A549 (cell line): ENCODE results near the gene MSL3B.

Source experiments
- ATAC-seq, 2 experiments: fragments of 200-7000 bp in 1 of 2; fragments of >200 bp in 1 of 2; cut with Nextera tagmentation in 1 of 2; cut with Tn5 transposase in 1 of 2; 3 replicates each; pipeline versions ENCODE4 v1.8.0 to v1.9.1; 2018 to 2020; ENCODE audit warnings: mild to moderate bottlenecking in 1 of 2, moderate library complexity in 1 of 2
- CTCF ChIA-PET: fragments of 300-600 bp; sonication (Branson Sonifier 250); formaldehyde crosslinking; extraction: SDS; loops from one replicate; lab custom pipeline; 2021; ENCODE audit warnings: antibody characterized with exemption, inconsistent platforms; lab: Yijun Ruan, JAX
- POLR2A ChIA-PET: fragments of 350-600 bp; formaldehyde crosslinking; extraction: SDS; loops from one replicate; lab custom pipeline; 2021; ENCODE audit warnings: antibody characterized with exemption, inconsistent platforms; lab: Yijun Ruan, JAX
- DNase-seq, 2 experiments: peaks; one replicate each; pipeline versions ENCODE4 v3.0.0 to v3.0.0-alpha.2; 2011 to 2016; ENCODE audit warnings: low read depth in 1 of 2, low spot score in 1 of 2
- FAIRE-seq: peaks from 2 replicates; lab custom pipeline; 2011; peaks lifted over from hg19 to GRCh38; lab: Jason Lieb, UNC
- H3K27ac ChIP-seq, 2 experiments: fragments of >200 bp; sonication (Bioruptor Twin); formaldehyde crosslinking; 3 replicates each; pipeline ENCODE4 v1.5.1; 2016 to 2017
- H3K4me1 ChIP-seq: fragments of >200 bp; sonication (Bioruptor Twin); formaldehyde crosslinking; 3 replicates; pipeline ENCODE4 v1.6.1; 2016
- H3K4me2 ChIP-seq: fragments of >200 bp; sonication (Bioruptor Twin); formaldehyde crosslinking; 3 replicates; pipeline ENCODE4 v1.6.1; 2016
- H3K4me3 ChIP-seq: fragments of >200 bp; sonication (Bioruptor Twin); formaldehyde crosslinking; 3 replicates; pipeline ENCODE4 v1.5.1; 2016
- H3K9me3 ChIP-seq: fragments of >200 bp; sonication (Bioruptor Twin); formaldehyde crosslinking; 3 replicates; pipeline ENCODE4 v1.6.1; 2016
- ATOH8 ChIP-seq: fragments of 250-450 bp; sonication (Bioruptor Pico); IDR thresholded peaks from 2 replicates; pipeline ENCODE4 v1.5.0; 2020; ENCODE audit warnings: low read depth, mild to moderate bottlenecking, moderate library complexity
- BHLHE40 ChIP-seq: IDR thresholded peaks from 2 replicates; pipeline ENCODE4 v1.6.1; 2012; ENCODE audit warnings: low read depth, low read length, inconsistent platforms
- CBX2 ChIP-seq: fragments of 200-600 bp; sonication (generic); IDR thresholded peaks from 2 replicates; pipeline ENCODE4 v1.6.1; 2016; ENCODE audit warnings: low read depth, mild to moderate bottlenecking, borderline replicate concordance
- CBX8 ChIP-seq: fragments of 200-600 bp; sonication (generic); IDR thresholded peaks from 2 replicates; pipeline ENCODE4 v1.6.1; 2016
- EHMT2 ChIP-seq: fragments of 200-600 bp; sonication (generic); IDR thresholded peaks from 2 replicates; pipeline ENCODE4 v1.6.1; 2016; ENCODE audit warnings: antibody characterized with exemption, low read depth, mild to moderate bottlenecking, moderate library complexity
- EP300 ChIP-seq, 2 experiments: fragments of >200 bp; sonication (Bioruptor Twin); formaldehyde crosslinking; IDR thresholded peaks; 2 replicates in 1 of 2; 3 replicates in 1 of 2; pipeline ENCODE4 v1.6.1; 2016 to 2017
- ESRRA ChIP-seq: fragments of 150-350 bp; IDR thresholded peaks from 2 replicates; pipeline ENCODE4 v1.6.1; 2014; ENCODE audit warnings: mild to moderate bottlenecking, low read length, borderline replicate concordance
- FOSB ChIP-seq: fragments of 250-450 bp; sonication (Bioruptor Pico); IDR thresholded peaks from 2 replicates; pipeline ENCODE4 v1.5.0; 2020; ENCODE audit warnings: mild to moderate bottlenecking, moderate library complexity
- GATA3 ChIP-seq: IDR thresholded peaks from 2 replicates; pipeline ENCODE4 v1.6.1; 2012; ENCODE audit warnings: borderline replicate concordance
- HOXB13 ChIP-seq: fragments of 250-450 bp; sonication (Bioruptor Pico); IDR thresholded peaks from 2 replicates; pipeline ENCODE4 v1.5.0; 2020; ENCODE audit warnings: low read depth, mild to moderate bottlenecking, moderate library complexity
- HOXB5 ChIP-seq: fragments of 250-450 bp; sonication (Bioruptor Pico); IDR thresholded peaks from 2 replicates; pipeline ENCODE4 v1.5.0; 2020; ENCODE audit warnings: mild to moderate bottlenecking, moderate library complexity
- JUN ChIP-seq, 2 experiments: fragments of >200 bp; sonication (Bioruptor Twin); formaldehyde crosslinking; IDR thresholded peaks; 2 replicates in 1 of 2; 3 replicates in 1 of 2; pipeline ENCODE4 v1.6.1; 2016 to 2017
- JUNB ChIP-seq: fragments of >200 bp; sonication (Bioruptor Twin); formaldehyde crosslinking; IDR thresholded peaks from 2 replicates; pipeline ENCODE4 v1.6.1; 2016
- KDM1A ChIP-seq: fragments of 200-600 bp; sonication (generic); IDR thresholded peaks from 2 replicates; pipeline ENCODE4 v1.6.1; 2016; ENCODE audit warnings: low read depth, mild to moderate bottlenecking
- MAZ ChIP-seq: fragments of 150-350 bp; IDR thresholded peaks from 2 replicates; pipeline ENCODE4 v1.6.1; 2014; ENCODE audit warnings: antibody characterized with exemption, low read depth, low read length, borderline replicate concordance
- NR3C1 ChIP-seq: fragments of >200 bp; sonication (Bioruptor Twin); formaldehyde crosslinking; IDR thresholded peaks from 3 replicates; pipeline ENCODE4 v1.6.1; 2017
- PHF8 ChIP-seq: fragments of 200-600 bp; sonication (generic); IDR thresholded peaks from 2 replicates; pipeline ENCODE4 v1.6.1; 2016; ENCODE audit warnings: low read depth, mild to moderate bottlenecking, antibody characterized with exemption, moderate library complexity, borderline replicate concordance
- RCOR1 ChIP-seq: fragments of 150-350 bp; IDR thresholded peaks from 2 replicates; pipeline ENCODE4 v1.6.1; 2014; ENCODE audit warnings: antibody characterized with exemption, low read length, low read depth
- SMC3 ChIP-seq: fragments of >200 bp; sonication (Bioruptor Twin); formaldehyde crosslinking; IDR thresholded peaks from 3 replicates; pipeline ENCODE4 v1.6.1; 2018; ENCODE audit warnings: inconsistent platforms
- TP53 ChIP-seq: fragments of 250-450 bp; sonication (Bioruptor Pico); IDR thresholded peaks from 2 replicates; pipeline ENCODE4 v1.5.0; 2021; ENCODE audit warnings: mild to moderate bottlenecking, moderate library complexity
- ZC3H11A ChIP-seq: fragments of 450-650 bp; IDR thresholded peaks from 2 replicates; pipeline ENCODE4 v1.6.1; 2014; ENCODE audit warnings: antibody characterized with exemption, mild to moderate bottlenecking
- ZFP36 ChIP-seq: fragments of 450-650 bp; IDR thresholded peaks from 2 replicates; pipeline ENCODE4 v1.6.1; 2014; ENCODE audit warnings: borderline replicate concordance; ENCODE audit not compliant: partially characterized antibody
- ZNF302 ChIP-seq: fragments of 250-450 bp; sonication (Bioruptor Pico); IDR thresholded peaks from 2 replicates; pipeline ENCODE4 v1.9.0; 2021; ENCODE audit warnings: inconsistent platforms, mild to moderate bottlenecking, moderate library complexity
- WGBS: methylation state at CpG from one replicate; pipeline ENCODE4 v1.1.6; 2017; ENCODE audit errors: missing lambda C conversion rate; 5-methylcytosine and 5-hydroxymethylcytosine counted together
- TF ChIP-seq, protein P1 (sequence below): IDR thresholded peaks from 2 replicates; pipeline ENCODE4 v1.6.1; 2012
- TF ChIP-seq, protein P2 (sequence below): IDR thresholded peaks from 2 replicates; pipeline ENCODE4 v1.6.1; 2012; ENCODE audit warnings: low read depth, borderline replicate concordance
- TF ChIP-seq, protein P3 (sequence below): fragments of 450-650 bp; IDR thresholded peaks from 2 replicates; pipeline ENCODE4 v1.6.1; 2014; ENCODE audit warnings: antibody characterized with exemption
- TF ChIP-seq, protein P4 (sequence below): IDR thresholded peaks from 2 replicates; pipeline ENCODE4 v1.6.1; 2012
- TF ChIP-seq, protein P5 (sequence below): fragments of 250-450 bp; sonication (Bioruptor Pico); IDR thresholded peaks from 2 replicates; pipeline ENCODE4 v1.5.0; 2021; ENCODE audit warnings: mild to moderate bottlenecking, moderate library complexity, borderline replicate concordance

The MSL3B gene

DNA sequence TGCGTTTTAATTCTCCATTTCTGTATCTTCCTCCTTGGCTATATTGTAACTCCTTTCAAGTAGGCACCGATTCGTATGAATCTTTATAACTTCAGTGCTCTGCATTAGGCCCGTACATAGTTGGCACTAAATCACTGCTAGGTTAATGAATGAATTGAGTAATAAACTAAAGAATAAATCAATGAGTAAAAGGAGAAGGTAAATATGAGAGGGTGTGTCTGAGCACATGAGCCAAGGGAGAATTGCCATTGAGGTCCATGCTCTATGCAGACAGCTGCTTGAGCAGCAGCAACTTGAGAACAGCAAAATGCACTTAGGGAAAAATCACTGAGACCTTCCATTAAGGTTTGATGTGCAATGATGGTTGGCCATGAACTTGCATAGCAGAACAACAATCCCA lies 37.8 kb upstream of the MSL3B start:
- Histone ChIP-seq H3K27ac (no peak overlapping the region), H3K4me3 (no peak overlapping the region), H3K4me1 (no peaks in the 10 kb centered on the region), H3K4me2 (no peak overlapping the region), H3K9me3 (no peaks in the 10 kb centered on the region; the same call in 1 of the 3 replicates)
- FAIRE-seq, result no peak
- no peak for DNase-seq
- no peak for TF ChIP-seq SMC3
- TF ChIP-seq ZFP36, result no peak
- POLR2A ChIA-PET, result no interaction called here
- no peak for ATAC-seq
- 55% methylated on average over 4 of the region's 4 CpGs for WGBS
- CTCF ChIA-PET, result interaction anchor here (0.6 kb wide), 1 partner anchor 17 kb away, joined by 3 read pairs; no protein-coding TSS in a partner anchor

GRCh38 chr2:233901884-233902283 lies 33.7 kb upstream of the MSL3B start:
- FAIRE-seq, result no peak
- Histone ChIP-seq H3K27ac (no peak overlapping the region), H3K9me3 (no peaks in the 10 kb centered on the region; the same call in 1 of the 3 replicates), H3K4me3 (no peak overlapping the region), H3K4me2 (no peak overlapping the region), H3K4me1 (no peaks in the 10 kb centered on the region)
- DNase-seq, result no peak
- no peak for ATAC-seq
- 54% methylated on average over 4 of the region's 4 CpGs for WGBS
- POLR2A ChIA-PET, result no interaction called here
- TF ChIP-seq BHLHE40, result no peak
- no peak for TF ChIP-seq HOXB13 (CRISPR knock-in tag)
- TF ChIP-seq GATA3, result no peak
- TF ChIP-seq, protein P1, sequence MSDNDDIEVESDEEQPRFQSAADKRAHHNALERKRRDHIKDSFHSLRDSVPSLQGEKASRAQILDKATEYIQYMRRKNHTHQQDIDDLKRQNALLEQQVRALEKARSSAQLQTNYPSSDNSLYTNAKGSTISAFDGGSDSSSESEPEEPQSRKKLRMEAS, result no peak
- TF ChIP-seq, protein P2, sequence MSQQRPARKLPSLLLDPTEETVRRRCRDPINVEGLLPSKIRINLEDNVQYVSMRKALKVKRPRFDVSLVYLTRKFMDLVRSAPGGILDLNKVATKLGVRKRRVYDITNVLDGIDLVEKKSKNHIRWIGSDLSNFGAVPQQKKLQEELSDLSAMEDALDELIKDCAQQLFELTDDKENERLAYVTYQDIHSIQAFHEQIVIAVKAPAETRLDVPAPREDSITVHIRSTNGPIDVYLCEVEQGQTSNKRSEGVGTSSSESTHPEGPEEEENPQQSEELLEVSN, result no peak
- TF ChIP-seq ATOH8 (CRISPR knock-in tag), result no peak
- no peak for TF ChIP-seq EHMT2
- TF ChIP-seq ZNF302 (CRISPR knock-in tag), result no peak
- TF ChIP-seq, protein P3, sequence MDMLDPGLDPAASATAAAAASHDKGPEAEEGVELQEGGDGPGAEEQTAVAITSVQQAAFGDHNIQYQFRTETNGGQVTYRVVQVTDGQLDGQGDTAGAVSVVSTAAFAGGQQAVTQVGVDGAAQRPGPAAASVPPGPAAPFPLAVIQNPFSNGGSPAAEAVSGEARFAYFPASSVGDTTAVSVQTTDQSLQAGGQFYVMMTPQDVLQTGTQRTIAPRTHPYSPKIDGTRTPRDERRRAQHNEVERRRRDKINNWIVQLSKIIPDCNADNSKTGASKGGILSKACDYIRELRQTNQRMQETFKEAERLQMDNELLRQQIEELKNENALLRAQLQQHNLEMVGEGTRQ, result no peak
- TF ChIP-seq TP53 (CRISPR knock-in tag), result no peak
- TF ChIP-seq CBX8, result no peak
- no peak for TF ChIP-seq CBX2
- TF ChIP-seq FOSB (CRISPR knock-in tag), result no peak
- TF ChIP-seq JUNB, result no peak
- TF ChIP-seq, protein P4, sequence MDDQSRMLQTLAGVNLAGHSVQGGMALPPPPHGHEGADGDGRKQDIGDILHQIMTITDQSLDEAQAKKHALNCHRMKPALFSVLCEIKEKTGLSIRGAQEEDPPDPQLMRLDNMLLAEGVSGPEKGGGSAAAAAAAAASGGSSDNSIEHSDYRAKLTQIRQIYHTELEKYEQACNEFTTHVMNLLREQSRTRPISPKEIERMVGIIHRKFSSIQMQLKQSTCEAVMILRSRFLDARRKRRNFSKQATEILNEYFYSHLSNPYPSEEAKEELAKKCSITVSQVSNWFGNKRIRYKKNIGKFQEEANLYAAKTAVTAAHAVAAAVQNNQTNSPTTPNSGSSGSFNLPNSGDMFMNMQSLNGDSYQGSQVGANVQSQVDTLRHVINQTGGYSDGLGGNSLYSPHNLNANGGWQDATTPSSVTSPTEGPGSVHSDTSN, result no peak
- TF ChIP-seq JUN (IDR thresholded peaks at IDR 0.05), result no peak
- TF ChIP-seq RCOR1, result no peak
- CTCF ChIA-PET, result interaction anchor here (0.9 to 1.3 kb wide), 3 partner anchors 9 to 13 kb away, joined by 3 to 4 read pairs (median 3); no protein-coding TSS in a partner anchor

DNA sequence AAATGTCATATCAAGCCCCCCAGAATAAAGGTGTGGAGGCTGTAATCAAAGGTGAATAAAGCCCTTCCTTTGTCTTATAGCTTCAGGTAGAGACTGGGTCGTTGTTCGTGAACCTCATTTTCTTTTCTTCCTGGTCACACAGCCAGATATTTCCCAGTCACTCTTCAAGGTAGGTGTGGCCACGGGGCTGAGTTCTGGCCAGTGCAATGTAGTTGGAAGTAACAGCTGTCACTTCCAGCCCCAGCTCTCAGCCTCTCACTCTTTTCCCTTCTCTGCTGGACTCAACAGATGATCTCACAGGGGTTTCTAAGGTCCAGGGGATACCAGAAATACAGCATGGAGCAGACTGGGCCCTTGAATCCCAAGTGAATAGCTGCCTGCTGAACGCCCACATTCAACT lies 33.2 kb upstream of the MSL3B start:
- no peaks in the 10 kb centered on the region; the same call in 1 of the 3 replicates for H3K9me3 ChIP-seq
- DNase-seq (no peak), FAIRE-seq (no peak), ATAC-seq (no peak)
- H3K4me2 ChIP-seq, result no peak overlapping the region
- H3K4me3 ChIP-seq, result no peak overlapping the region
- no peak overlapping the region for H3K27ac ChIP-seq
- ChIA-PET CTCF (interaction anchor here (0.9 to 1.3 kb wide), 2 partner anchors 12 to 13 kb away, joined by 3 to 4 read pairs; no protein-coding TSS in a partner anchor), POLR2A (no interaction called here)
- H3K4me1 ChIP-seq, result no peaks in the 10 kb centered on the region
- 26% methylated on average over 4 of the region's 4 CpGs for WGBS
- no peak for TF ChIP-seq ATOH8 (CRISPR knock-in tag)
- TF ChIP-seq ZC3H11A, result no peak
- no peak for TF ChIP-seq JUN (IDR thresholded peaks at IDR 0.05)
- no peak for TF ChIP-seq KDM1A
- TF ChIP-seq ZNF302 (CRISPR knock-in tag), result no peak
- TF ChIP-seq, protein P3, result no peak
- no peak for TF ChIP-seq NR3C1
- no peak for TF ChIP-seq EP300 (IDR thresholded peaks at IDR 0.05)
- TF ChIP-seq PHF8, result no peak
- no peak for TF ChIP-seq SMC3
- no peak for TF ChIP-seq EHMT2
- TF ChIP-seq, protein P5, sequence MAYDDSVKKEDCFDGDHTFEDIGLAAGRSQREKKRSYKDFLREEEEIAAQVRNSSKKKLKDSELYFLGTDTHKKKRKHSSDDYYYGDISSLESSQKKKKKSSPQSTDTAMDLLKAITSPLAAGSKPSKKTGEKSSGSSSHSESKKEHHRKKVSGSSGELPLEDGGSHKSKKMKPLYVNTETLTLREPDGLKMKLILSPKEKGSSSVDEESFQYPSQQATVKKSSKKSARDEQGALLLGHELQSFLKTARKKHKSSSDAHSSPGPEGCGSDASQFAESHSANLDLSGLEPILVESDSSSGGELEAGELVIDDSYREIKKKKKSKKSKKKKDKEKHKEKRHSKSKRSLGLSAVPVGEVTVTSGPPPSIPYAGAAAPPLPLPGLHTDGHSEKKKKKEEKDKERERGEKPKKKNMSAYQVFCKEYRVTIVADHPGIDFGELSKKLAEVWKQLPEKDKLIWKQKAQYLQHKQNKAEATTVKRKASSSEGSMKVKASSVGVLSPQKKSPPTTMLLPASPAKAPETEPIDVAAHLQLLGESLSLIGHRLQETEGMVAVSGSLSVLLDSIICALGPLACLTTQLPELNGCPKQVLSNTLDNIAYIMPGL (CRISPR knock-in tag), result no peak
- no peak for TF ChIP-seq HOXB5
- TF ChIP-seq MAZ, result no peak
- no peak for TF ChIP-seq ESRRA
